Measurements from ENCODE around the gene IL12RB1. TPM values are rescaled to one million over a fixed set of nuclear protein-coding genes. Genes with fewer than 3 reads are reported as not detected.

Gene IL12RB1
- total and polyA plus RNA-seq, 2 of the 13 experiments (the other 11 are each of a cell fraction or from before 2014, with no cell fraction given) = 0.03 to 0.04 TPM

DNA sequence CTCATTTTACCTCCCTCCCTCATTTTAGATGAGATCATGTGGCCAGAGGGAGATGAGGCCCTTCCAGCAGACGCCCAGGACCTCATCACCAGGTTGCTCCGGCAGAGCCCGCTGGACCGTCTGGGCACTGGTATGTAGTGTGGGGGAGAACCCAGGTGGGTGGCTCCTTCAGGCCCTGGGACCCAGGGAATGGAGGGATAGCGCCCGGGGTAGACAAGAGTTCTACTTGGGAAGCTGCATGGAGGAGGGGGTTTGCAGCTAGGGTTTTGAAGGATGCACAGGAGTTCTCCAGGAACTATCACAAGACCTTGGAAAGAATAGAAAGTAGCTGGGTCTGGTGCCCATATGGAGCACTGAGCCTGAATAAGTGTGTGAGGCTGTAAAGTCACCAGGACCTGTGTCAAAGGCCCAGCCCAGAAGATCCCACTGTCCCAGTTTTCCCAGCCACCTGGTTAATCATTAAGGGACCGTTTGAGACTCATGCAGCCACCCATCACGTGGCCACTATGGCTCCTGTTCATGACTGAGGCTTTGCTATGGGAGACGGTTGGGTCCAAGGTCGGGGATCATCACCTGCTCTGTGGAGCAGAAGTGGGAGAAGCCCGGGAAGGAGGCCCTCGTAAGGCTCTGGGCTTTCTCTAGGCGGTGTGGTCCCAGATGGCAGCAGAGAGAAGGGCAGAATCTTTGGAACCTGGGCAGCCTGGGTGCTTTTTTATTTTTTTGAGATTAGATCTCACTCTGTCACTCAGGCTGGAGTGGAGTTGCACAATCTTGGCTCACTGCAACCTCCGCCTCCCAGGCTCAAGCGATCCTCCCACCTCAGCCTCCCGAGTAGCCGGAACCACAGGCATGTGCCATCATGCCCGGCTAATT is 49.2 kb upstream of the IL12RB1 start (continued):
- TF ChIP-seq ZNF75D (CRISPR knock-in tag; IDR thresholded peaks at IDR 0.05; ENCODE audit: borderline replicate concordance) = no peak
- TF ChIP-seq, protein P1, sequence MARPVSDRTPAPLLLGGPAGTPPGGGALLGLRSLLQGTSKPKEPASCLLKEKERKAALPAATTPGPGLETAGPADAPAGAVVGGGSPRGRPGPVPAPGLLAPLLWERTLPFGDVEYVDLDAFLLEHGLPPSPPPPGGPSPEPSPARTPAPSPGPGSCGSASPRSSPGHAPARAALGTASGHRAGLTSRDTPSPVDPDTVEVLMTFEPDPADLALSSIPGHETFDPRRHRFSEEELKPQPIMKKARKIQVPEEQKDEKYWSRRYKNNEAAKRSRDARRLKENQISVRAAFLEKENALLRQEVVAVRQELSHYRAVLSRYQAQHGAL (CRISPR knock-in tag; IDR thresholded peaks at IDR 0.05; ENCODE audit: not compliant biosample characterization) = no peak
- no peak for TF ChIP-seq NFIB (CRISPR knock-in tag; IDR thresholded peaks at IDR 0.05; ENCODE audit: borderline replicate concordance)
- TF ChIP-seq ZNF432 (CRISPR knock-in tag; IDR thresholded peaks at IDR 0.05; ENCODE audit: borderline replicate concordance) = no peak
- TF ChIP-seq ZNF224 (CRISPR knock-in tag; IDR thresholded peaks at IDR 0.05) = 0 out of 2 replicates have a peak, but pooled peaks have one; percentile 75
- peak; percentile 47; the same call in 1 of the 2 replicates for TF ChIP-seq NR2C2 (CRISPR knock-in tag; IDR thresholded peaks at IDR 0.05; ENCODE audit: borderline replicate concordance)
- TF ChIP-seq, protein P2, sequence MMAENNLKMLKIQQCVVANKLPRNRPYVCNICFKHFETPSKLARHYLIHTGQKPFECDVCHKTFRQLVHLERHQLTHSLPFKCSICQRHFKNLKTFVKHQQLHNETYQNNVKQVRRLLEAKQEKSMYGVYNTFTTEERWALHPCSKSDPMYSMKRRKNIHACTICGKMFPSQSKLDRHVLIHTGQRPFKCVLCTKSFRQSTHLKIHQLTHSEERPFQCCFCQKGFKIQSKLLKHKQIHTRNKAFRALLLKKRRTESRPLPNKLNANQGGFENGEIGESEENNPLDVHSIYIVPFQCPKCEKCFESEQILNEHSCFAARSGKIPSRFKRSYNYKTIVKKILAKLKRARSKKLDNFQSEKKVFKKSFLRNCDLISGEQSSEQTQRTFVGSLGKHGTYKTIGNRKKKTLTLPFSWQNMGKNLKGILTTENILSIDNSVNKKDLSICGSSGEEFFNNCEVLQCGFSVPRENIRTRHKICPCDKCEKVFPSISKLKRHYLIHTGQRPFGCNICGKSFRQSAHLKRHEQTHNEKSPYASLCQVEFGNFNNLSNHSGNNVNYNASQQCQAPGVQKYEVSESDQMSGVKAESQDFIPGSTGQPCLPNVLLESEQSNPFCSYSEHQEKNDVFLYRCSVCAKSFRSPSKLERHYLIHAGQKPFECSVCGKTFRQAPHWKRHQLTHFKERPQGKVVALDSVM (CRISPR knock-in tag; IDR thresholded peaks at IDR 0.05) = peak; percentile 100
- peak; percentile 69 for TF ChIP-seq ZNF317 (CRISPR knock-in tag; IDR thresholded peaks at IDR 0.05)
- TF ChIP-seq CHD2 (IDR thresholded peaks at IDR 0.05; ENCODE audit: low read depth, low read length) = no peak
- no peak for TF ChIP-seq GPN1 (CRISPR knock-in tag; IDR thresholded peaks at IDR 0.05; ENCODE audit: borderline replicate concordance)
- TF ChIP-seq ZNF790 (CRISPR knock-in tag; IDR thresholded peaks at IDR 0.05; ENCODE audit: borderline replicate concordance) = no peak
- no peak for TF ChIP-seq FIP1L1 (IDR thresholded peaks at IDR 0.05; ENCODE audit: borderline replicate concordance, insufficient read depth, low read depth, low read length)
- no peak for TF ChIP-seq ZNF816 (CRISPR knock-in tag; IDR thresholded peaks at IDR 0.05; ENCODE audit: borderline replicate concordance)
- TF ChIP-seq POLR2G (IDR thresholded peaks at IDR 0.05; ENCODE audit: low read depth, low read length) = no peak; the same call in 1 of the 2 replicates
- TF ChIP-seq ATAD3A (CRISPR knock-in tag; IDR thresholded peaks at IDR 0.05) = no peak
- TF ChIP-seq ZNF549 (CRISPR knock-in tag; IDR thresholded peaks at IDR 0.05) = no peak
- TF ChIP-seq XRCC5 (optimal IDR thresholded peaks at IDR 0.05; ENCODE audit: low read length) = peak; percentile 42
- peak; percentile 26; the same call in 1 of the 2 replicates for TF ChIP-seq KDM2A (CRISPR knock-in tag; IDR thresholded peaks at IDR 0.05; ENCODE audit: borderline replicate concordance, low read depth)
- TF ChIP-seq ZBED4 (CRISPR knock-in tag; IDR thresholded peaks at IDR 0.05; ENCODE audit: borderline replicate concordance) = peak; percentile 93; the same call in 1 of the 2 replicates
- TF ChIP-seq ZNF367 (CRISPR knock-in tag; IDR thresholded peaks at IDR 0.05; ENCODE audit: borderline replicate concordance) = no peak
- TF ChIP-seq E2F1 (CRISPR knock-in tag; IDR thresholded peaks at IDR 0.05) = no peak; the same call in 1 of the 2 replicates
